ENCODE measurements around the gene NCAPD2. TPM values are rescaled to one million over a fixed set of nuclear protein-coding genes. Genes with fewer than 3 reads are reported as not detected.

NCAPD2 gene
- 16.9 and 22.3 TPM in 2 replicates for total RNA-seq

GRCh38 chr12:6493497-6494257, at the start of gene NCAPD2:
TSS of gene NCAPD2 (plus strand) at chr12:6494102. CDS start at chr12:6495099, 997 bp downstream.

DNA sequence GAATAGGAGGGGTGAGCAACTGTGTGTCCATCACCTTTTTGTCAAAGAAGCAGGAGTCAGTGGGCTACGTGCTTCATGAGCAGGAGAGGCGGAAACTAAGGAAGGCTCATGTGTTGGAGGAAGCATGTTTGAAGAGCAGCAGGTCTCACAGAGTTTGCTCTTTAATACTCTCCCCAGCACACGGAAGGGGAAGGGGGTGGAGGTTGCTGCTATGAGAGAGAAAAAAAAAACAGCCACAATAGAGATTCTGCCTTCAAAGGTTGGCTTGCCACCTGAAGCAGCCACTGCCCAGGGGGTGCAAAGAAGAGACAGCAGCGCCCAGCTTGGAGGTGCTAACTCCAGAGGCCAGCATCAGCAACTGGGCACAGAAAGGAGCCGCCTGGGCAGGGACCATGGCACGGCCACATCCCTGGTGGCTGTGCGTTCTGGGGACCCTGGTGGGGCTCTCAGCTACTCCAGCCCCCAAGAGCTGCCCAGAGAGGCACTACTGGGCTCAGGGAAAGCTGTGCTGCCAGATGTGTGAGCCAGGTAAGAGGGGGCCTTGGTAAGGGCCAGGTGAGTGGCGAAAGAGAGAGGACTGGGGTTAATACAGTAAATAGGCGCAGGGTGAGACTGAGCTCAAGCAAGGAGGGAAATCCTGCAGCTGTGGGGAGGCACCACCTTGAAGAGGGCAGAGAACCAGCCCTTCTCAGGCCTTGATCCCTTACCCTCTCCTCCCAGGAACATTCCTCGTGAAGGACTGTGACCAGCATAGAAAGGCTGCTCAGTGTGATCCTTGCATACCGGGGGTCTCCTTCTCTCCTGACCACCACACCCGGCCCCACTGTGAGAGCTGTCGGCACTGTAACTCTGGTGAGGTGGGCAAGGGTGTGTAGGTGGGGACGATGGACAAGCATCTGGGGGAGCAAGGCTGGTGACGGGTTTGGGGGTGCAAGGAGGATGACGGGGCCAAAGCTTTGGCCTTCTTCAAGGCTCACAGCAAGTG, 48.9 kb upstream of the NCAPD2 start, which contains the start of gene CD27:
Gene CD27 (plus strand): TSS at position 252 of the 985 bp plus-strand sequence. CDS start 141 bp downstream, at position 393.

GRCh38 chr12:6451348-6452244, 42.3 kb upstream of the NCAPD2 start, which contains the start of gene TAPBPL:
TSS of gene TAPBPL (plus strand) at chr12:6452042. CDS start at chr12:6452249, 207 bp downstream.

GRCh38 chr12:6470375-6471163, 23.3 kb upstream of the NCAPD2 start, which contains the start of gene VAMP1:
TSS of gene VAMP1 (minus strand) at chr12:6470677. CDS start at chr12:6470531, 146 bp downstream.

DNA sequence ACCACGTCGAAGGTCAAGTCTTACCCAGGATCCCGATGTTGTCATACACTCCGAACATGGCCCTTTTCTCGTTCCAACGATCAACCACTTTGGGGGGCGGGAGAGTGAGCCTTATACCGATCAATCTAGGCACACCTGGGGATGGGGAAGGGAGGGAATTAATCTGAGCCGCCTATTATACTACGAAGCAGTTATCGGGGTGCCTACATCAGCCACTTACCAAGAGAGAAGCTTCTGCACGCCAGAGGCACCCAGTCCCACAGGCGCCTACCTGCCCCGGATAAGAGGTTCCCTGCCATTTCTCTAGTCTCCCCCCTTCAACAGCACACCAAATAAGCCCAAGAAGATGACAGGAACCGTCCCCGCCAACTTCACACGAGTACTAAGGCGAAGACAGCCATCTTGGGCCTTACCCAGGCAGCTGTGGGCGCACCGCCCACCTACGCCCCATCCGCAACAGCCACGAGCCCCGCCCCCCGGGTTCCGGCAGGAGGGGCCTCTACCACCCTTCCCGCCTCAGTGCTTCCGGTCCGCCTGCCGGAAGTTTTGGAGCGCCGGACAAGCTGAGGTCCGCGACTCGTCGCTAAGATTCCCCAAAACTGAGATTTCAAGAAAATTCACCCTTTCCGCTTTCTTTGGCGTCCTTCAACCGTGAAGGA, 935 bp upstream of the NCAPD2 start, which contains the start of gene MRPL51:
Gene MRPL51 (minus strand): TSS at position 425 of the 659 bp plus-strand sequence. CDS start 126 bp downstream, at position 299.

GRCh38 chr12:6533923-6534694, 40.2 kb downstream of the NCAPD2 start, which contains the start of gene GAPDH:
TSS of gene GAPDH (plus strand) at chr12:6534517. CDS start at chr12:6534833, 316 bp downstream.

Other genes starting within 250 kb of the NCAPD2 start
- gene PLEKHG6, start 183.4 kb upstream of the NCAPD2 start, total RNA-seq: not detected in 2 replicates
- gene TNFRSF1A, start 152.0 kb upstream of the NCAPD2 start, total RNA-seq: 37.2 and 50.7 TPM in 2 replicates
- 0.43 TPM in 1 of 2 replicates, not detected in the other for gene SCNN1A, start 118.5 kb upstream of the NCAPD2 start, total RNA-seq
- 25.5 and 28.2 TPM in 2 replicates for gene LTBR, start 109.9 kb upstream of the NCAPD2 start, total RNA-seq
- gene CD27, start 49.1 kb upstream of the NCAPD2 start, total RNA-seq: not detected in 2 replicates
- 11.0 and 28.1 TPM in 2 replicates for gene TAPBPL, start 42.1 kb upstream of the NCAPD2 start, total RNA-seq
- 2.1 and 2.4 TPM in 2 replicates for gene VAMP1, start 23.4 kb upstream of the NCAPD2 start, total RNA-seq
- gene MRPL51, start 840 bp upstream of the NCAPD2 start, total RNA-seq: 107 and 124 TPM in 2 replicates
- gene GAPDH, start 40.4 kb downstream of the NCAPD2 start, total RNA-seq: 3,384 and 4,426 TPM in 2 replicates
- gene IFFO1, start 61.9 kb downstream of the NCAPD2 start, total RNA-seq: 9.7 and 11.3 TPM in 2 replicates
- gene NOP2, start 74.2 kb downstream of the NCAPD2 start, total RNA-seq: 8.7 and 13.8 TPM in 2 replicates
- gene CHD4, start 113.3 kb downstream of the NCAPD2 start, total RNA-seq: 201 and 235 TPM in 2 replicates
- under 0.01 TPM in 1 of 2 replicates, not detected in the other for gene LPAR5, start 141.9 kb downstream of the NCAPD2 start, total RNA-seq
- gene ACRBP, start 153.3 kb downstream of the NCAPD2 start, total RNA-seq: 0.33 and 0.43 TPM in 2 replicates
- gene ING4, start 169.0 kb downstream of the NCAPD2 start, total RNA-seq: 48.1 and 53.3 TPM in 2 replicates
- 7.8 and 8.0 TPM in 2 replicates for gene ZNF384, start 195.3 kb downstream of the NCAPD2 start, total RNA-seq
- not detected in 2 replicates for gene PIANP, start 206.7 kb downstream of the NCAPD2 start, total RNA-seq
- gene COPS7A, start 229.9 kb downstream of the NCAPD2 start, total RNA-seq: 43.1 and 45.3 TPM in 2 replicates

Measured in dermis lymphatic vessel endothelial cell (primary cell).